A673 (cell line): Measurements from ENCODE around the gene CDC6. TPM values are rescaled to one million over a fixed set of nuclear protein-coding genes. Genes with fewer than 3 reads are reported as not detected.

ENCODE experiments used
- BruUV-seq: library from RNA; stranded (reverse); fragments of 400-500 nt; replicated peaks from 2 replicates; lab custom pipeline; 2021; lab: Mats Ljungman, UMichigan
- CTCF ChIA-PET: fragments of 300-600 bp; sonication (Branson Sonifier 250); formaldehyde crosslinking; loops from one replicate; lab custom pipeline; 2022; ENCODE audit warnings: antibody characterized with exemption; lab: Charles Lee
- POLR2A ChIA-PET: fragments of 300-600 bp; sonication (Branson Sonifier 250); formaldehyde crosslinking; loops from one replicate; lab custom pipeline; 2022; ENCODE audit warnings: antibody characterized with exemption; ENCODE audit not compliant: low non-redundant PET; lab: Charles Lee
- DNase-seq: peaks from one replicate; pipeline ENCODE4 v3.0.0-alpha.2; 2015; ENCODE audit warnings: low spot score
- H3K27ac ChIP-seq: fragments of 200-600 bp; sonication (generic); 2 replicates; pipeline ENCODE4 v1.5.1; 2016; ENCODE audit warnings: mixed run types, low read depth, mild to moderate bottlenecking, mixed read lengths, antibody characterized with exemption, low read length; ENCODE audit not compliant: poor library complexity, severe bottlenecking
- H3K27me3 ChIP-seq: fragments of 200-600 bp; sonication (generic); replicated peaks from 2 replicates; pipeline ENCODE4 v1.6.1; 2017; ENCODE audit warnings: mixed run types, low read depth, mild to moderate bottlenecking, mixed read lengths, antibody characterized with exemption, low read length; ENCODE audit not compliant: insufficient read depth, poor library complexity
- H3K36me3 ChIP-seq: fragments of 200-600 bp; sonication (generic); 2 replicates; pipeline ENCODE4 v1.6.1; 2016; ENCODE audit warnings: mixed run types, mild to moderate bottlenecking, mixed read lengths, antibody characterized with exemption, low read length; ENCODE audit not compliant: insufficient read depth, poor library complexity, severe bottlenecking
- H3K4me1 ChIP-seq: fragments of 200-600 bp; sonication (generic); 2 replicates; pipeline ENCODE4 v1.6.1; 2017; ENCODE audit warnings: mixed run types, mild to moderate bottlenecking, mixed read lengths, antibody characterized with exemption, low read length; ENCODE audit not compliant: insufficient read depth, poor library complexity, severe bottlenecking
- H3K4me3 ChIP-seq: fragments of 200-600 bp; sonication (generic); 2 replicates; pipeline ENCODE4 v1.5.1; 2016; ENCODE audit warnings: low read depth, mixed run types, mild to moderate bottlenecking, mixed read lengths, low read length; ENCODE audit not compliant: poor library complexity, severe bottlenecking
- H3K9me3 ChIP-seq: fragments of 200-600 bp; sonication (generic); 2 replicates; pipeline ENCODE4 v1.6.1; 2016; ENCODE audit warnings: mixed run types, low read depth, mild to moderate bottlenecking, mixed read lengths, antibody characterized with exemption, low read length; ENCODE audit not compliant: poor library complexity, severe bottlenecking
- EZH2 ChIP-seq: fragments of 200-600 bp; sonication (generic); IDR thresholded peaks from 2 replicates; pipeline ENCODE4 v1.6.1; 2017; ENCODE audit warnings: borderline replicate concordance, low read depth, mild to moderate bottlenecking, mixed read lengths, antibody characterized with exemption, low read length; ENCODE audit not compliant: poor library complexity, severe bottlenecking
- intact Hi-C: fragments of 100-400 bp; cut with micrococcal nuclease; formaldehyde crosslinking; loops from one replicate; pipeline ENCODE4 v1.10.0; 2022; ENCODE audit not compliant: unreplicated experiment
- total RNA-seq: library from RNA; stranded (reverse); gene quantifications from 2 replicates; pipeline ENCODE4 v1.2.3, GENCODE V29; 2021
- TF ChIP-seq, protein P1 (sequence below): fragments of 300-800, 200-600 bp; sonication (generic); conservative IDR thresholded peaks from 2 replicates; pipeline ENCODE4 v1.5.1; 2017; ENCODE audit warnings: low read depth, mild to moderate bottlenecking, antibody characterized with exemption, low read length, moderate library complexity, mixed read lengths

Gene CDC6
- total RNA-seq, 1 experiment from 2014 or later, result 85.7 TPM

DNA sequence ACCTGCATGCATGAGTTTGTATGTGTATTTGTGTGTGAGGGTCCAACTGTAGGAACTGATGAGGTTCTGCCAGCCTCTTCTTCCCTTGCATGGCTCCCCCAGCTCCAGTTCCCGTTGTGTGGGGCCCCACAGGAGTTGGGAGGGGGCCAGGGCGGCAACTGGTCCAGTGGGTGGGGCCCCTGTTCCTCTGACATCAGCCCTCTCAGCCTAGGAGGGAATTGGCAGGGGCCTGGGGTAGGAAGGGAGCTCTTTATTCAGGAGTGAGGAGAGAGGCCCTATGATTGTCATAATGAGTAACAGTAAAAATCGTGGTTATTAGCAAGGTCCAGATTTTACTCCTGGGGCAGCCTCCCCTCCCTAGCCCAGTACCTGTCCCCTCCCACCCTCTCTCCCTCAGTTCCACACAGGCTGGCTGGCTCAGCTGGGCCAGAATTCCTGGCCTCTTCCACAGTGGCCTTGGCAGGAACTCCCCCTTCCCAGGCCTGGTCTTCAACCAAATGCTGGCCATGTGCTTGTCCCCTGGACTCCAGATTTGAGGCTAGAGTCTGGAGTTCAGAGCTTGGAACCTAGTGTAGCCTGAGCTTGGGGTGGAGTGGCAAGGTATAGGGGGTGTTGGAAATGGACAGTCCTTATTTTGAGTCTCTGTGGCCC is 40.2 kb downstream of the CDC6 start:
- DNase-seq, result no peak
- no peaks in the 10 kb centered on the region for H3K9me3 ChIP-seq
- ChIA-PET CTCF (no interaction called here), POLR2A (no interaction called here)
- H3K27me3 ChIP-seq, result no peaks in the 10 kb centered on the region
- peak overlapping the region; percentile 54 for H3K27ac ChIP-seq
- H3K4me1 ChIP-seq, result peaks cover 14% of the 10 kb centered on the region
- intact Hi-C loops, result no loop called here
- H3K36me3 ChIP-seq, result no peaks in the 10 kb centered on the region
- TF ChIP-seq, protein P1, sequence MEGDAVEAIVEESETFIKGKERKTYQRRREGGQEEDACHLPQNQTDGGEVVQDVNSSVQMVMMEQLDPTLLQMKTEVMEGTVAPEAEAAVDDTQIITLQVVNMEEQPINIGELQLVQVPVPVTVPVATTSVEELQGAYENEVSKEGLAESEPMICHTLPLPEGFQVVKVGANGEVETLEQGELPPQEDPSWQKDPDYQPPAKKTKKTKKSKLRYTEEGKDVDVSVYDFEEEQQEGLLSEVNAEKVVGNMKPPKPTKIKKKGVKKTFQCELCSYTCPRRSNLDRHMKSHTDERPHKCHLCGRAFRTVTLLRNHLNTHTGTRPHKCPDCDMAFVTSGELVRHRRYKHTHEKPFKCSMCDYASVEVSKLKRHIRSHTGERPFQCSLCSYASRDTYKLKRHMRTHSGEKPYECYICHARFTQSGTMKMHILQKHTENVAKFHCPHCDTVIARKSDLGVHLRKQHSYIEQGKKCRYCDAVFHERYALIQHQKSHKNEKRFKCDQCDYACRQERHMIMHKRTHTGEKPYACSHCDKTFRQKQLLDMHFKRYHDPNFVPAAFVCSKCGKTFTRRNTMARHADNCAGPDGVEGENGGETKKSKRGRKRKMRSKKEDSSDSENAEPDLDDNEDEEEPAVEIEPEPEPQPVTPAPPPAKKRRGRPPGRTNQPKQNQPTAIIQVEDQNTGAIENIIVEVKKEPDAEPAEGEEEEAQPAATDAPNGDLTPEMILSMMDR, result no peak
- TF ChIP-seq EZH2, result no peak
- no TSS peak for BruUV-seq
- H3K4me3 ChIP-seq, result no peak overlapping the region

DNA sequence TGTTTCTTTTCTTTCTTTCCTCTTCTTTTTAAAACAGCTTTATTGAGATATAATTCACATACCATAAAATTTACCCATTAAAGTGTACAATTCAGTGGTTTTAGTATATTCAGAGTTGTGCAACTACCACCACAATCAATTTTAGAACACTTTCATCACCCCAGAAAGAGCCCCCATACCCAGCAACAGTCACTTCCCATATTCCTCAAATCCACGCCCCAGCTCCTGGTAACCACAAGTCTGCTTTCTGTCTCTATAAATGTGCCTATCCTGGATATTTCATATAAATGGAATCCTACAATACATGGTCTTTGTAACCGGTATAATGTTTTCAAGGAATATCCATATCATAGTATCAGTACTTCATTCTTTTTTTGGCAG is 40.7 kb downstream of the CDC6 start:
- no peaks in the 10 kb centered on the region for H3K9me3 ChIP-seq
- POLR2A ChIA-PET, result no interaction called here

DNA sequence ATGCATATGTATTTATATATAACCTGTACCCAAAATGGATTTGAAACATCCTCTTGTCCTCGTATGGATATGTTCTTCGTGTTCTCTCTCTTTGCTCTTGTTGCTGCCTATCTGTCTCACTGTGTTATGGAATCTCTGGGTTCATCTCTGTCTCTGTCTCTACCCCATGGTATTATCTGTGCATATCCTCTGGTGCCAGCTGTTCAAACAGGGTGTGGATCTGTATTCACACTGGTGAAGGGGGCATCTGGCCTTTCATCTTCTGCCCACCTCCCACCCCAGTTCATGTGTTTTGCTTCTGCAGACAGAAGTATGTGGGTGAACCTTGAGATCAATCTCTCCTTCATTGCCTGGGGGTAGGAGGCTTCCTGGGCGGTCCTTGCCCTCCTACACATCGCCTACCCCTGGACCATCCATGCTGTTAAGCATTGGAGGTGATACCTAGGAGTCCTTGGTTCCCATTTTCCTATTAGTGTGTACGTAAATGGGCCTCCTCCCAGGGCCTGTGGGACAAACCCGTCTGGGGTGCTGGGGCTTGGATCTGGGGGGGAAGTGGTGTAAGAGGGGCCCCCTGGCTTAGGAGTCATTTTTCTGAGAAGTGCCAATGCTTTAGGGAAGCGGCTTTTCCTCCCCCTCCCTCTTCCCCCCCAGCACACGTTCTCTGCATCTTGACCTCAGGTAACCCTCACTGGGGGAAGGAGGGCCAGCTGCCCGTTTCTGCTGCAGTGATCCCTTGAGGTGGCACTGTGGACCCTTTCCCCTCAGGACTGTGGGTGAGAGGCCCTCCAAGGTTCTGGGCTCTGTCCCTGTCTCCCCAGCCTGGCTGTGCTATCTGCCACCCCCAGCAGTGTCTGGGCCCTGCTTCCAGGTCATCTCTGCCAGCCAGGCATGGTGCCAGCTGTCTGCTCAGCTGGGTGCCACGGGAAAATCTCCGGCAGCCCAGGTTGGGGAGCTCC is 42.4 kb downstream of the CDC6 start:
- H3K27ac ChIP-seq, result no peak overlapping the region
- CTCF ChIA-PET, result interaction anchor here (0.6 kb wide), 1 partner anchor 13 kb away, joined by 13 read pairs; no protein-coding TSS in a partner anchor

More for the DNA sequence above, 40.7 kb downstream of the CDC6 start:
- DNase-seq, result no peak
- Histone ChIP-seq H3K4me3 (no peak overlapping the region), H3K4me1 (peaks cover 9% of the 10 kb centered on the region), H3K27ac (peak overlapping the region; percentile 54), H3K36me3 (no peaks in the 10 kb centered on the region), H3K27me3 (no peaks in the 10 kb centered on the region)
- intact Hi-C loops, result no loop called here
- CTCF ChIA-PET, result no interaction called here
- TF ChIP-seq, protein P1, result no peak
- TF ChIP-seq EZH2, result no peak
- no TSS peak for BruUV-seq

More for the DNA sequence above, 42.4 kb downstream of the CDC6 start:
- Histone ChIP-seq H3K4me3 (no peak overlapping the region), H3K36me3 (no peaks in the 10 kb centered on the region), H3K9me3 (no peaks in the 10 kb centered on the region), H3K27me3 (no peaks in the 10 kb centered on the region), H3K4me1 (peaks cover 4% of the 10 kb centered on the region)
- intact Hi-C loops, result no loop called here
- no peak for DNase-seq
- POLR2A ChIA-PET, result interaction anchor here (0.7 kb wide), 1 partner anchor 500 kb away, joined by 11 read pairs; no protein-coding TSS in a partner anchor
- no TSS peak for BruUV-seq
- TF ChIP-seq EZH2, result no peak
- TF ChIP-seq, protein P1, result no peak
